Kidney glomerular epithelial cell (primary cell): ENCODE results near the gene RDM1.
"Not testable (repeated sequence)": the region's sequence is repeated elsewhere in the genome, so short reads cannot be mapped to it uniquely, and the experiment has no call there.

Experiments
- DNase-seq: peaks from one replicate; lab custom pipeline; 2025; lab: John Stamatoyannopoulos, UW

RDM1 gene, protein sequence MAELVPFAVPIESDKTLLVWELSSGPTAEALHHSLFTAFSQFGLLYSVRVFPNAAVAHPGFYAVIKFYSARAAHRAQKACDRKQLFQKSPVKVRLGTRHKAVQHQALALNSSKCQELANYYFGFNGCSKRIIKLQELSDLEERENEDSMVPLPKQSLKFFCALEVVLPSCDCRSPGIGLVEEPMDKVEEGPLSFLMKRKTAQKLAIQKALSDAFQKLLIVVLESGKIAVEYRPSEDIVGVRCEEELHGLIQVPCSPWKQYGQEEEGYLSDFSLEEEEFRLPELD

DNA sequence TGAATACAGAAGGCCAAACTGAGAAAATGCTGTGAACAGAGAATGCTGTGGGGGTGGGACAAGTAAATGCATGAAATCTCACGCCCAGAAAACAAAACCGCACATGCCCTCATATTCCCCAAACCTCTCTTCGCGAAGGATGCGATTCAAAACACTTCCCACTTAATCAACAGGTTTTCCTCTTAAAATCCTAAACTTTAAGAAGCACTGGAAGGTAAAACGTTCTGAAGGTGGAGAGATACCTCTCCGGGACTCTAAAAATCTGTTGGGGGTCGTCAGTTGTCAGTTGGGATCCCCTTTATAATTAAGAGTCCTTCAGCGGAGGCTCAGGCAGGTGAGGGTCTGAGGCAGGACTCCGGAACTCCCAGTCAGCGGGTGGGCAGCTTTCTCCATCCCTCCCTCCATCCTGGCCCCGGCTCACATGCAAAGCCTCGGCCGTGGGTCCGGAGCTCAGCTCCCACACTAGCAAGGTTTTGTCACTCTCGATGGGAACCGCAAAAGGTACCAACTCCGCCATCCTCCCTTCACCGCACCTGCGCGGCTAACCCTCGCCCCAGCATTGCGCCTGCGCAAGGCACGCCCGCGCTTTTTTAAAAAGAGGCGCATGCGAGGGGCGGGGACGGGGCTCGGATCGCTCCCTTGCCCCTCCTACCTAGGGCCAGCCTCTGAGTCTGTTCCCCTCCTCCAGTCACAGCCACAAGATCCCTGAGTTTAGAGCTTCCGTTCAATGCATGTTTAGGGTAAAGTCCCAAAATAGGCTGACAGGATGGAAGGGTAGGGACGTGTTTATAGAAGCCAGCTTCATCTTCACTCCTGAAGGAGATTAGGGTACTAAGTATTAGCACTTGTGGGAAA lies at the start of gene RDM1:
RDM1 (minus strand) TSS at position 563 of the 855 bp plus-strand sequence; CDS start at position 517, 46 bp downstream.
- DNase-seq: peak; percentile 33

DNA sequence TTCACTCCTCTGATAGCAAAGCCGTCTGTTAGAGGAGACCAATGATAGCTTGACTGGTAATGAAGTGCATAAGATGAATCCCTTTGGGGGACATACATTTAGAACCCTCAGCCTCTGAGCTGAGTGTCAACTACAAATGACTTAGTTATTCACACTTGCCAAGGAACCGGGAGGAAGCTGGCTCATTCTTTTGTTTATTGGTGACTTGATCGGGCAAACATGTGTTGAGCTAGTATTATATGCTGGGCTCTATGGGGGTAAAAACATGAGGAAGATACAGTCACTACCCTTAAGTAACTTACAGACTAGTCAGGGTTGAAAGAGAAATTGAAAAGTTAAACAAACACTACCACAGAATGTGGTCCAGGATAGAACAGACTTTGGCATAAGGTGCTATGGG lies 47.8 kb upstream of the RDM1 start:
- no peak for DNase-seq

DNA sequence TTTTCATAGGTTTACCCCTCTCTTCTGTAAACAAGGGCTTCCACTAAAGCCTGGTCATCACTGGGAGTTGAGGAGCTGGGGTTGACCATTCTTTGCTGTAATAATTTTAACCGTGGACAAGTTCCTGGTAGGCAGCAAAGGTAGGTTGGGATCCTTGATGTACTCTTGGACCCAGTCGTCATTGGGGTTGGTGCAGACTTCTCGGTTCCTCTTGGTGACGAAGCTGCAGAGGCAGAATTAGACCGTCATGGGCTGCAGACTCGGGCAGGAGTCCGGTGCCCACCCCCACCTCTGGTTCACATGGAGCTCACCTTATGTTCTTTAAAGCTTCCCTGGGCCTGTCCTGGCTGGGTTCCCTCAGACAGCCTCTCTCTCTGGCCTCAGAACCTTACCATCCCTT lies 46.9 kb upstream of the RDM1 start:
- no peak for DNase-seq

DNA sequence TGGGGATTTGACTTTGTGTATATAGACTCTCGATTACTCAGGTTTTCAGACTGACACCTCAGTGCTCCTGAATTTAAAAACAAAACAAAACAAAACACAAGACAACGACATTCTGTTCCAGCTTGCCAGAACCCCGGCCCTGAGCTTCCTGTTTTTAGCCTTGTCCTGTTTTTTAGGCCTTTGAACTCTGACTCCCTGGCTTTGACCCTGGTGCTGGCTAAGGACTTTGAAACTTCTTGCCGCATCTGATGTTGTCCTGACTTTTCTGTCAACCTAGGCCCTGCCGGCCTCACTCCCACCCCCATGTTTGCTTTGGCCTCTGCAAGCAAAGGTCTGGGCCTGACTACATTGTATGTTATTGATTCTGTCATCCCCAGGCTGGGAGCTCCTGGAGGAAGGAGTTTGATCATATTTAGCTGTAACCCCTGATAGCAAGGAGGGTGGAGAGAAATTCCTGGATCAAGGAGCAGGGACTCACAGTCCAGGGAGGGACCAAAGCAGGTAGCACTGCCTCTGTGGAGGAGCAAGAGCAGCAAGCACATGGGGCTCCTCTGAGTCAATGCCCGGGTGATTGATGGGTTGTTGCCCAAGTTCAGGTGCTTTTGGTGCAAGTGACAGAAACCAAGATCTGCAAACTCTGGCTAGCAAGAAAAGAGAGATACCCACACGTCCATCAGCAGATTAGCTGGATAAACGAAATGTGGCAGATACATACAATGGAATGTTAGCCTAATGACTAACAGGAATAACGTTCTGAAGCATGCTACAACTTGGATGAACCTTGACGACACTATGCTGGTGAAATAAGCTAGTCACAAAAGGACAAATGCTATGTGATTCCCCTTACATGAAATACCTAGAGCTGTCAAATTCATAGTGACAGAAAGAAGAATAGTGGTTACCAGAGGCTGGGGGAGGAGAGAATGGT lies 43.0 kb upstream of the RDM1 start:
- DNase-seq: peak; percentile 18

DNA sequence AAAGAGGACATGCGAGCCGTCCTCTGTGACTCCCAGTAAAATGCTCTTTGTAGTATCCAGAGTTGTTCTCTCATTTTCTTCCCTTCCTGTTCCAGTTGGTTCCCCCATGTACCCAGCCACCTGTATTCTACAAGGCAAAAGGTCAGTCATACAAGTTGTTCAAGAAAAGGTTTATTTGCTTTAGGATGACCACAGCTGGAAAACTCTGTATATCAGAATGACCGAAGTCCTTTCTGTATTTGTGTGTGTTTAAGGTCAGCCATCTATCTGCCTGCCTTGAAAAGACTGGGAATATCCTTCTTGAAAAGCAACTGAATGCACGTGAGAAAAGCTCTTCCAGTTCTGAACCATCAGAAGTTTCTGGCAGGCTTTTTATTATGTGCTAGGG lies 42.4 kb upstream of the RDM1 start:
- no peak for DNase-seq

DNA sequence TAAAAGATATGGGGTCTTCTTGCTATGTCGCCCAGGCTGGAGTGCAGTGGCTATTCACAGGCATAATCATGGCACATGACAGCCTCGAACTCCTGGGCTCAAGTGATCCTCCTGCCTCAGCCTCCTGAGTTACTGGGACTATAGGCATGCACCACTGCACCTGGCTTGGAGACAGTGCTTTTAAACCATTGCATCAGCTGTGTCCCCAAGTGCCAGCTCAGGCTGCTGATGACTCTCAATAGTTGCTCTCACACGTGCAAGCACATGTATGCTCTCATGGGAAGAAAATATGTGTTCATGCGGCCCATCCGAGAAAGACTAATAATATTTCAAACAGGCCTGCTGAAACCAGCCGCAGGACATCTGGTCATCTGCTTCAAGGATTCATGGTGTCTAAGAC lies 42.0 kb upstream of the RDM1 start:
- no peak for DNase-seq

DNA sequence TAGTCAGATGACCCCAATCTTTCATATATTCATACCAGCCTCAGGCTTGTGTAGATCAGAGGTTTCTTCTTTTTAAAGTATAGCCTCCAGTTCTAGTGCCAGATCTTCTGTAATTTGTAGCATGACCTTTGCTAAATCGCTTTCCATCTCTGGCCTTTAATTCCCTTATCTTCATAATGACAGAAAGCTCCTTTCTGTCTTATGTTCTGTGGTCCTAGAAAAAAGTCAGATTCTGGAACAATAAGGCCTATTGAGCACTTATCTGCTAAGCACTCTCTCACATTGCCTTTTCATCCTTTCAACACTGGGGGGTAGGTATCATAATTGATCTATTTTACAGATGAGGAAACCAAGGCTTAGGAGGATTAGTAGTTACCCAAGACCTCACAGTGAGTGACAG lies 41.5 kb upstream of the RDM1 start:
- DNase-seq: no peak

DNA sequence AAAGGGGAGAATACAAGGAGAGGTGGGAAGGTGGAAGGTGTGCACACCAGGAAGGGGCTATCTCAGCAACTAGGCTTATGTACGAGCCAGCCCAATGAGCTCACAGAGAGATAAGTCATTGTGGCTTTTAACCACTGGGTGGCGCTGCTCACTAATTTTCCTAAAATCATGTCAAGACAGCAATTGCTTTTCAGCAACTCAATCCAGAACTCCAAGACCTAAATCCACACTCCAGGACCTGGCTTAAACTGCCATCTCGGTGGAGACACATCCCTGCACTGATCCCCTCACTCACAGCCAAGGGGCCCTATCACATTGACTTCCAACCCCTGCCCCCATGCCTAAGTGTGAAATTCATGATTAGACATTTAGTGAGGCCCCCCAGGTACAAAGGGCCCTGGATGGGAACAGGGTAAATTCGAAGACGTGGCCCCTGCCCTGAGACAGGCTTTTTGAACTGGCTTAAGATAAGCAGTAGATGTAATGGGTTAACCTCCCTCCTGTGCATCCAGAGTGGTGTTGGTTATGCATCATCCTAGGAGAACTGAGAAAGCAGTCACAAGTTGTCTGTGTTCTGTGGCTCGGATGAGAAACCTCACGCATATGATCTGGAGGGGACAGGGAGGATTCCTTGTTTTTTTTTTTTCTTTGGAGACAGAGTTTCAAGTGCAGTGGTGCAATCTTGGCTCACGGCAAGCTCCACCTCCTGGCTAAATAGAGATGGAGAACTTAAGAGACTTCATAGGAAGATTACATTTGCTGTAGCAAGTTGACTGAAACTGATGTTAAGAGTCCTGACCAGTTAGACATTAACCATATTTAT lies 39.2 kb upstream of the RDM1 start:
- DNase-seq: peak; percentile 56

DNA sequence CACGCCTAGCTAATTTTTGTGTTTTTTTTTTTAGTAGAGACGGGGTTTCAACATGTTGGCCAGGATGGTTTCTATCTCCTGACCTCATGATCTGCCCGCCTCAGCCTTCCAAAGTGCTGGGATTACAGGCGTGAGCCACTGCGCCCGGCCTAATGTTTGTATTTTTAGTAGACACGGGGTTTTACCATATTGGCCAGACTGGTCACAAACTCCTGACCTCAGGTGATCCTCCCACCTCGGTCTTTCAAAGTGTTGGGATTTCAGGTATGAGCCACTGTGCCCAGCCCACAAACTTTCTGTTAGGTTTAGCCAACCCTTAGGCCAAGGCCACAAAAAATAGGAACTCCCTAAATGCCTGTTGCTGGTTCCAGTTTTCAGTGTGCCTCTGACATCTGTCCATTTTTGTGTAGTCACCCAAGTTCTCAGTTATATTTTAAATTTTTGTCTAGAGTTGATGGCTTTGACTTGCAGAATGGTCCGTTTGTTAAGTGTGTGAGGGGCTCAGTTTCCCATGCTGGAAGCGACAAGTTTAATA lies 38.0 kb upstream of the RDM1 start:
- DNase-seq: no peak

DNA sequence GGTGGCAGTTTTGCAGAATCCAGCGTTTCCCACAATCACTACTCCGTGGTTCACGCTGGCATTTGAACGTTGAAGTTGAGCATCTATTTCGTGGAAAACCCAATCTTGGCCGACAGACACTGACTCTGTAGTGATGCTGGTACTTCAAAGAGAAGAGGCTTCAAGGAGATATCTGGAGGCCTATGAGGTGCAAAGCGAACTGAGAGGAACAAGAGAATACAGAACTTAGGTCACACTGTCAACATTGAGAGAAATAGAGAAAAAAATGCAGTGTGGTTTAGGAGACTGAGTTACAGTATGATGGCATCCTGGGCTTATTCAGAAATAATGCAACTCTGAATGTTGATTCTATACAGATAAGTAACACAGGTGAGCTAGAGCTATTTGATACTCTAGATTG lies 34.7 kb upstream of the RDM1 start:
- no peak for DNase-seq

DNA sequence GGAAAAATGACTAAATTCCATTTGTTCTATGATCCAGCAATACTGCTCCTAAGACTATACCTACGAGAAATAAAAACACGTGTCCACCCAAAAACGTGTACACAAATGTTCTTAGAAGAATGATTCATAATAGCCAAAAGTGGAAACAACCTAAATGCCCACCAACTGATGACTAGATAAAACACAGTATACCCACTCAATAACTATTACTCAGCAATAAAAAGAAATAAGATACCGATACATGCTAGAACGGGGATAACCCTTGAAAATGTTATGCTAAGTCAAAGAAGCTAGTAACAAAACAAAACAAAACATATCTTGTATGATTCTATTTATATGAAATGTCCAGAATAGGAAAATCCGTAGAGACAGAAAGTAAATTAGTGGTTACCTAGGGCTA lies 33.1 kb upstream of the RDM1 start:
- no peak for DNase-seq

DNA sequence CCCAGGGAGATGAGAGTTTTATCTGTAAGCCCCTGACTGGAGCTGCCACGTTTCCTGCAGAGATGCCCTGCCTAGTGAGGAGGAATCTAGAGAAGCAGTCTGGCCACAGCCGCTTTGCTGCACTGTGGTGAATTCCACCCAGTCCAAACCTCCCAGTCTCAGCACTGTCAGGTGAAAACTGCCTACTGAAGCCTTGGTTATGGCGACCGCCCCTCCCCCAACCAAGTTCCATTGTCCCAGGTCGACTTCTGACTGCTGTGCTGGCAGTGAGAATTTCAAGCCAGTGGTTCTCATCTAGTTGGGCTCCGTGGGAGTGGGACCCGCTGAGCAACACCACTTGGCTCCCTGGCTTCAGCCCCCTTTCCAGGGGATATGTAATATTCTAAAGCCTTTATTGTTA lies 23.1 kb upstream of the RDM1 start:
- no peak for DNase-seq

DNA sequence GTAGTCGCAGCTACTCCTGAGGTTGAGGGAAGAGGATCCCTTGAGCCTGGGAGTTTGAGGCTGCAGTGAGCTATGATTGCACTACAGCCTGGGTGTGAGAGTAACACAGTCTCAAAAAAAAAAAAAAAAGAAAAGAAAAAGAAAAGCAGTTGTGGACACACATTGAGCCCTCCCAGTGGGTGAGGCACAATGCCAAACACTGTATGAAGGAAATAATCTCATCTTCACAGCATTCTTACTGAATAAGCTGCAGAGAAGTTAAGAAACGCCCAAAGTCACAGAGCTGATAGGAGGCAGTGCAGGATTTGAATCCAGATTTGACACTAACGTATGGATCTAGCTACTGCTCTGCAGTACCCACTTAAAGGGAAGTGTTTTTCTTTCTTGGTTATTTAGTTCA lies 18.8 kb upstream of the RDM1 start:
- no peak for DNase-seq

DNA sequence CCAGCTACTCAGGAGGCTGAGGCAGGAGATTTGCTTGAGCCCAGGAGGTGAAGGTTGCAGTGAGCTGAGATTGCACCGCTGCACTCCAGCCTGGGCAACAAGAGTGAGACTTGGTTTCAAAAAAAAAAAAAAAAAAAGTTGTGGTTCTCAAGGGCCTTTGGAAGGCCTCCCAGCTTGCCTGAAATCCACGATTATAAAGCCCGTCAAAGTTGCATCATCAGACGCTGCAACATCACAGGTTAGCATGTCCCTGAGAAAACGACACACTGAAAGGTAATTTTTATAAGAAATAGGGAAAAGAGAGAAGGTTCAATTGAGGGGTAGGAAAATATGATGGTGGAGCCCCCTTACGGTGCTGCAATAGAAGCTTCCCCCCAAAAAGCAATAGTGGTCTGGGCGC lies 17.5 kb upstream of the RDM1 start:
- no peak for DNase-seq

DNA sequence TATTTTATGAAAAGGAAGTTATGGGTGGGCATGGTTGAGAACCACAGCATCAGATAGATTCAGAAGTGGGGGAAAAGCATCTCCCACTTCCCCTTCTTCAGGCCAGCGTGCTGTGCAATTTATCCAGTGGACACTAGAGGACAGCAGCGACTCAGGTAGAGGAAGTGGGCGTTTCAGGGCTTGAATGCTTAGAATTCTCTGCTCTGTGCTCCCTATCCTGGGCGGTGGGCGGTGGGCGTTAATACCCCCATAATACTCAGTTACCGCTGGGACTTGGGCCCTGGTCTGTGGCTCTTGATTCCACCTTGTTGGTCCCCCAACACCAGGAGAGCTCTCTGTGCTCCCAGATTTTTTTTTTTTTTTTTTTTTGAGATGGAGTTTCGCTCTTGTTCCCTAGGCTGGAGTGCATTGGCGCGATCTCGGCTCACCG lies 16.6 kb upstream of the RDM1 start:
- DNase-seq: peak; percentile 28

DNA sequence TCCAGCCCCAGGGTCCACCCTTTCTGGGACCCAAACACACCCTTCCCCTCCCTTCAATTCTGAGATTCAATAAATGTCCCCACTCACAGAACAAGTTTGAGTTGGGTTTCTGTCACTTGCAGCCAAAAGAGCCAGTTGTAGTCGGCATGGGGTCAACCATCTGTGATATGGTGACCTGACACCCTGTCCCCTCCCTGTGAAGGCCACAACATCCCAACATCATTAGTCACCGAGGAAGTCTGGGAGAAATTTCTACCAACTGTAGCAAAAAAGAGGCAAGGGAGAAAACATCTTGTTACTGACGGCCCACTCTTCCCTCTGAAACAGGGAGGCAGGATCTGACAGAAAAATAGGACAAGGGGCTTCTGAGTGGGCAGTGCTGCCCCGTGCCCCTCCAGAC lies 13.6 kb upstream of the RDM1 start:
- DNase-seq: no peak

DNA sequence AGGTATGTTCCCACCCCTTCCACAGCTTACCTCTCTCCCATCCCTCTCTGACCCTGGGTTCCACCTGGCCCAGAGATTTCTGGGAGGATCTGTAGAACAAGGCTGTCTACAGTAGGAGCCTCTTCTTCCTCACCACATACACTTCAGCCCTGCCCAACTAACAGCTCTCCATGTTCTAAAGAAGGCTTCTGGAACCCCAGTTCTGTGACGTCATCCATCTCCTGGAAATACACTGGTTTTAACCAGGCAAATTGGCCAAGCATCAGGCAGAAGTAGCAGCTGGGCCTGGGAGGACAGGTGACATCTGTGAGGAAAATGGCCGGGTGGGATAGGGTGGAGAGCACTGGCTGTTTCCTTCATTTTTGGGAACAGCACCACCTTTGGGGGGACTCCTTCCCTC lies 13.0 kb upstream of the RDM1 start, which contains the start of gene LYZL6:
LYZL6 (minus strand) TSS at position 177 of the 400 bp plus-strand sequence. CDS start 4,357 bp downstream, outside the sequence.
- no peak for DNase-seq

DNA sequence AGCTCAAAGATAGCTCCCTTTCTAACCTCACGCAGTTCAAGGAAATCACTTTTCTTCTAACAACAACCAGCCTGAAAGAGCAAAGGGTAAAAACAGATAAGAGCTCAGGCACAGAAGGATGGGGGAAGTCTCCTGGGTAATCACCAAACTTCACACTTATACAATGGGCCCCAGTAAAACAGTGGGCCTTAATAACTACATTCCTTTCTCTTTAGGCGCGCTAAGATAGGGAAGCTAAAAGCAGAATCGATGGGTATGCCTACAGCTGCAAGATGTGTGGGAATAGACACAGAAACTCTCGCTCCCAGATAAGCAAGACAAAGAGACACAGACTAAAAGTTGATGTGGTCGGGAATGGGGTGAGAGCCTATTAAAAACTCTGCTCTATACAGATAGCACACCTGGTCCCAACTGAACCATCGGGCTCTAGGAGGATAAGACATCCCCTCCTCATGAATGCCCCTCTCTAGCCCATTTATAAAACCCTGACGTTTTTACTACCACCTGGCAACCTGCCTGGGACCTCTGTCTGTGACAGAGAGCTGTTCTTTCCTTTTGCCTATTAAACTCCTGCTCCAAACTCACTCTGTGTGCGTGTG lies 12.1 kb upstream of the RDM1 start:
- DNase-seq: no peak

DNA sequence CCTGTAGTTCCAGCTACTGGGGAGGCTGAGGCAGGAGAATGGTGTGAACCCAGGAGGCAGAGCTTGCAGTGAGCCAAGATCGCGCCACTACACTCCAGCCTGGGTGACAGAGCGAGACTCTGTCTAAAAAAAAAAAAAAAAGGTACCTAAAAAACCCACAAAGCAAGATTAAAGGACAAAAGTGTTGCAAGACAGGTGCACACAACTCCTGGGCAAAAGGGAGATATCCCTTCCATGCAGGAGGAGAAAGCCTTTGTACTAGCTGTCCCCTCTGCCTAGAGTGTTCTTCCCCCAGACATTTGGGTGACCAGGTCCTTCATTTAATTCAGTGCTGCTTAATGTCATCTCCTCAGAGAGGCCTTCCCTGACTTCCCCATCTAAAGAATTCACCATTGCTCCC lies 7.9 kb upstream of the RDM1 start:
- DNase-seq: not testable (repeated sequence)

DNA sequence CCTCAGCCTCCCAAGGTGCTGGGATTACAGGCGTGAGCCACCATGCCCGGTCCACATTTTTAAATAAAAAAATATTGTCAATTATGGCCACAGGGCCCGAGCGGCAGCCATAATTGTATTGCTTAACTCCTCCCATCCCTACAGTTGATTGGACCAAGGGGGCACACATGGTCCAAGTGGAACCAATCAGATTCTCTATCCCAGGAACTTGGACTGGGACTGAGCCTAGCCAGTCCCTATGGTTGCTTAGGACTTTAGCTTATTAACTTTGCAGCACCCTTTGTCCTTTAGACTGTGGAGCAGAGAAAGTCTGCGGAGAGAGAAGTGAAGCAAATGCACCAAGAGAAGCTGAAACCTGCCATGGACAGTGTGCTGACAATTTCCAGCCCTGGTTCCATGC lies 5.5 kb upstream of the RDM1 start:
- DNase-seq: no peak

DNA sequence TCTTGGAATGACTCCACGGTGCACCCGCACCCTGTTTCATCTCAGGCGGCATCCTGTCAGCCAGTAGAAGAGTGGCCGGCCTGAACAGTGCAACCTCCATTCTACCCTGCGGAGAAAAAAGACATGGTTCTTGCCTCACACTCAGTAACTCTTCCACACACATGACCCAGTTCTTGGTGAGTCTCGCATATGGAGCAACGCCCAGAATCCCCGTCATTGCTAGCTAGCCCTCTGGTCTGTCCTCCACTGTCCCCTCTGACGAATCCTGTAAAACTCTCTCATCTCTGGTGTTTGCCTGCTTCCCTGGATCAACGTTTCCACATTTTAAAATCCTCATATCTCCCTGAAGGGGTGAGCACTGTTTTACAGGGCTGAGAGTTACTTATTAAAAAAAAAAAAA lies 4.2 kb upstream of the RDM1 start:
- DNase-seq: no peak
